GM21515 (cell line): Measurements from ENCODE around the gene SCN2B.

Source experiments
- ATAC-seq: cut with Tn5 transposase; IDR thresholded peaks from one replicate; pipeline ENCODE4 v1.9.1; 2021; ENCODE audit not compliant: unreplicated experiment

Gene SCN2B

GRCh38 chr11:118175031-118175992 is 1.1 kb downstream of the SCN2B start:
- ATAC-seq = no peak

DNA sequence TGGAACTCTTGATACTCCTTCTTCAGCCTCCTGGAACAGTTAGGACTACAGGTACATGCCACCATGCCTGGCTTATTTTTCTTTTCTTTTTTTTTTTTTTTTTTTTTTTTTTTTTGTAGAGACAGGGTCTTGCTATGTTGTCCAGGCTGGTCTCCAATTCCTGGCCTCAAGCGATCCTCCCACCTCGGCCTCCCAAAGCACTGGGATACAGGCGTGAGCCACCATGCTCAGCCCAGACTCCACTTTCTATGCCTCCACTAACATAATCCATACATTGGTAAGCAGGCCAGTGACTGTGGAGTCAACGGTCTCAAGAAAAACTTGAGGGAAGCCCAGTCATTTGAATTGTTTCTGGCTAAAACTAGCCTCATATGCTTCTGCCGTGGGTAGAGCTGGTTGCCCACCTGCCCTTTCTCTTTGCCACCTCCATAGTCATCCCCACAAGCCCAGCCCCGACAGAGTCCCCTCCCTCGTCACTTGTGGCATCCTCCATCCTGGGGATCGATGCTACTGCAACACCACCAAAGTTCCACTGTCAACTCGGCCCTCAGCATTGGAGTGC is 2.4 kb downstream of the SCN2B start:
- no peak for ATAC-seq

GRCh38 chr11:118172356-118172755 is 4.1 kb downstream of the SCN2B start:
- ATAC-seq = no peak

GRCh38 chr11:118171269-118172062 is 5.0 kb downstream of the SCN2B start:
- no peak for ATAC-seq

DNA sequence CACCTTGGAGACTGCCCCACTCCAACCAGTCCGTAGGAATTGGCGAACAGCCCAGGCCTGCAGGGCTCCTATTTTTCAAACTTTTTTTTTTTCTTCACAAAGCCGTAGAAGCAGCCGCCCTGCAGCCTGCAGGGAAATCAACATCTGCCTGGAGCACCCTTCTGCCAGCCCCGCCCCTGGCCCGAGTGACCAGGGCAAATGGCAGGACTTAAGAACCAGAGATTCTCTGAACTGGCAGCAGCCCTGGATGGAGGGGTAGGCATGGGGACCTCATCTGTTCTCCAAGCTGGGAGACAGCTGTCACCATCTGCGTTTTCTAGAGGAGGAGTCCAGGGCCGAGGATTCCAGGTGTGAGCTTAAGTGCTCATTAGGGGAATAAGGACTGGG is 5.6 kb downstream of the SCN2B start:
- no peak for ATAC-seq

DNA sequence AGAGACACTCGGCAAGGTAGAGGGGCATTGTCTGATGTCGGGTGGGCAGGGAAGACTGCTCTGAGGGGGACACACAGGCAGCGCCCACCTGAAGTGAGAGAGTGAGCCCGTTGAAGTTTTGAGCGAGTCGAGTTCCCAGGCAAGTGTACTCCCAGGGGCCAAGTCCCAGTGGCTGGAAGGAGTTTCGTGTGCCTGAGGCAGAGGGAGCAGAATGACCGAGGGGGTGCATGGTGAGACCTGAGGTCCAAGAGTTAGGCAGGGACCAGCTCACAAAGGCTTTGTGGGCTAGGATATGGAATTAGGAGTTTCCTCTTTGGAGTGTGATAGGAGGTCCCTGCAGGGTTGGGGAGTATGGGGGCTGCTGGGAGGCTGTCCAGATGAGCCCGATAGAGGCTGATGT is 6.2 kb downstream of the SCN2B start:
- no peak for ATAC-seq

GRCh38 chr11:118169300-118170140 is 6.9 kb downstream of the SCN2B start:
- no peak for ATAC-seq

DNA sequence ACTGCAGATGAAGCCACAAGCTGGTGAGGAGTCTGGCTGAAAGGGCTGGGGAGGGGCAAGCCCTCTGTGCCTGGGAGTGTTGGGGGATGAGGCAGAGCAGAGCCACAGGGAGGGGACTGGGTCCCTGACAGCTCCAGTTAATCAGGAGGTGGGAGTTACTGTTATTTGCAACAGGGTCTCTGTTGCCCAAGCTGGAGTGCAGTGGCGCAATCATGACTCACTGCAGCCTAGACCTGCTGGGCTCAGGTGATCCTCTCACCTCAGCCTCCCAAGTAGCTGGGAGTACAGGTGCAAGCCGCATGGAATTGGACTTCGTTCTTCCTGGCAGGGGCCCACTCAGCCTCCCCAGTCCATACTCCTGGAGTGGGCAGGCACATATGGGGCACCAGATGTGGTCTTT is 7.7 kb downstream of the SCN2B start:
- no peak for ATAC-seq

- ATAC-seq = no peak
Observed at GRCh38 chr11:118168316-118168715, 8.1 kb downstream of the SCN2B start.

DNA sequence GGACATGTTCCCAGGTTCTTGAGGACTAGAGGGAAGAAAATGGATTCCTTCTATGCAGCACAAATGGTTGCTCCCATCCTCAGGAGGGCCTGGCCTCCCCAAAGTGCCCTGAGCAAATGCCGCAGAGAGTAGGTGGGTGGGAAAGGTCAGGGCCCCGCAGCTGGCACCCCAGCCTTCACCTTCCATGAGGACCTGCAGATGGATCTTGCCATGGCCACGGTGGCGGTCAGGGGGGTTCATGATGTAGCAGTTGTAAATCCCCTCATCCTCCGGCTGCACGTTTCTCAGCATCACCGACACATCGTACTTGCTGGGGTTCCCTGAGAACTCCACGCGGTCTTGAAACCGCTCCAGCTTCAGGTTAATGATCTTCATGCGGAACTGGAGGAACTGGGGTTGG is 8.5 kb downstream of the SCN2B start:
- no peak for ATAC-seq

DNA sequence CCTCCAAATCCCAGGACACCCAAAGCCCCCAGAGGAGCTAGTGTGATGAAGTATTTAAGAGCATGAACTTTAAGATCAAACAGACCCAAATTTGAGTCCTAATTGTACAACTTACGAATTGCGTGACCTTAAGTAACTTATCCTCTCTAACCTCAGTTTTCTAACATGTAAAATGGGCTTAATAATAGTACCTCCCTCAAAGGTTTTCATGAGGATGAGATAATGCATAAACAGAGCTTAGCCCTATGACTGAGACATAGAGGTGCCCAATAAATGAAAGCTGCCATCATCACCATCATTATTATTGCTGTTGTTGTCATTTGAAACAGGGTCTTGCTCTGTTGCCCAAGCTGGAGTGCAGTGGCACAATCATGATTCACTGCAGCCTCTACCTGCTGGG is 9.2 kb downstream of the SCN2B start:
- no peak for ATAC-seq

- no peak for ATAC-seq
Observed at GRCh38 chr11:118166641-118167040, 9.8 kb downstream of the SCN2B start.

DNA sequence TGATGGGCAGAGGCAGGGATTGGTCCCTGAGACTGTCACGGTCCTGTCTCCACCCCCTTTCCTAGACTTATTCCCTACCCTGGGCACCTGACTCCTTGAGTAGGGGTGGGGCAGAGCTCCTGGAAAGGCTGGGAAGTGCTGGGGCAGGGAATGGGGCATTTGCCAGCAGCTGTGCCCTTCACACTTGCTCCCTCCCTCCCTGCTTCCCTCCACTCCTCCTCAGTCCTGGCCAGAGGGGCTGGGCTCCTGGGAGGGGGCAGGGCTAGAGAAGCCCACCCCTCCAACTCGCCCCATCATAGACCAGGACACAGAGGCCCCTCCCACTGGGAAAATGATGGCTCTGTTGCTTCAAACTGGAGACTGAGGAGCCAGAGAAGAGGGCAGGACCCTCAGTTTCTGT is 11.6 kb downstream of the SCN2B start:
- ATAC-seq = no peak

- ATAC-seq = no peak
Observed at GRCh38 chr11:118163494-118163893, 12.9 kb downstream of the SCN2B start.

DNA sequence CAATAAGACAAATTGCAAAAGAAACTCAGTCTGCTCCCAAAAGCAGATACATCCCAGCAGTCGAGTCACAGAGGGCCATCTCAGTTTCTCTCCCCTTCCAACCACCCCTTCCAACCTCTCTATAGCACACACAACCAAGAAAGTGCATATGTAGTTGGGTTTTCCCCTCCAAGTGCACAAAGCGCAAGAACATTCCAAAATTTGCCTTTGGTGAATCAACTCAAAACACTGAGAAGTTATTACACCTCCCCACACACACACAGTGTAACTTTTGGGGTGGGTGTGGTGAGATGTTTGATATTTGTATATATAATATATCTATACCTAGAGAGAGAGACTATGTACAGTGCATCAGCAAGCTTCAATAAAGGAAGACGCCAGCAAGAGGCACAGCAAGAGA is 13.6 kb downstream of the SCN2B start:
- no peak for ATAC-seq

GRCh38 chr11:118161786-118162185 is 14.7 kb downstream of the SCN2B start:
- ATAC-seq = no peak

GRCh38 chr11:118157186-118157895 is 19.1 kb downstream of the SCN2B start:
- ATAC-seq = no peak

DNA sequence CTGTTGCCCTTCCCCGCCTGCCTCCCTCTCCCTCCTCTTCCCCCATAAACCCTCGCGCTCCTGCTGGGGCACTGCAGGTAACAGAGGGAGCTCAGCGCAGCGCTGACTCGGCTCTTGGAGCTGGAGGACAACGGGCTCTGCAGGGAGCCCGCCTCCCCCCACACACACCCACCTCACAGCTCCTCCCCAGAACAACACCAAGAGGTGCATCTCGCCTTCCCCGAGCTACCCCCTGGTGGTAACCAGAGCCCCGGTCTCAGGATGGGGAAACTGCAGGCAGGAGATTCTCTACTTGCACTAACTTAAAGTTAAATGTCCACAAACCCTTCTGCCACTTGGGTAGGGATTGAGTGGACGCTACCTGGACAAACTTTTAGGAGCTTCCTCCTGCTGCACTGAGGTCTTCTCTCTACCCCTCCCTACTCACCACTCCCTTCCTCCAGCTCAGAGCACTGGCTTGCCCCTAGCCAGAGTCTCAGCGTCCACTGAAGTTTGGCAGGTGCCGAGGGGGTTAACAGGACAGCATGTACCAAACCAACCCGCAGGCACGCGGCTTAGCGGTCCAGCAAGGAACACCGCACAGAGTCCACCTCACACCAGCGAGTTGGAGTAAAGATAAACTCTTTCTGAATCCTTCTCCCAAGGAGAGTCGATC is 19.8 kb downstream of the SCN2B start:
- no peak for ATAC-seq

DNA sequence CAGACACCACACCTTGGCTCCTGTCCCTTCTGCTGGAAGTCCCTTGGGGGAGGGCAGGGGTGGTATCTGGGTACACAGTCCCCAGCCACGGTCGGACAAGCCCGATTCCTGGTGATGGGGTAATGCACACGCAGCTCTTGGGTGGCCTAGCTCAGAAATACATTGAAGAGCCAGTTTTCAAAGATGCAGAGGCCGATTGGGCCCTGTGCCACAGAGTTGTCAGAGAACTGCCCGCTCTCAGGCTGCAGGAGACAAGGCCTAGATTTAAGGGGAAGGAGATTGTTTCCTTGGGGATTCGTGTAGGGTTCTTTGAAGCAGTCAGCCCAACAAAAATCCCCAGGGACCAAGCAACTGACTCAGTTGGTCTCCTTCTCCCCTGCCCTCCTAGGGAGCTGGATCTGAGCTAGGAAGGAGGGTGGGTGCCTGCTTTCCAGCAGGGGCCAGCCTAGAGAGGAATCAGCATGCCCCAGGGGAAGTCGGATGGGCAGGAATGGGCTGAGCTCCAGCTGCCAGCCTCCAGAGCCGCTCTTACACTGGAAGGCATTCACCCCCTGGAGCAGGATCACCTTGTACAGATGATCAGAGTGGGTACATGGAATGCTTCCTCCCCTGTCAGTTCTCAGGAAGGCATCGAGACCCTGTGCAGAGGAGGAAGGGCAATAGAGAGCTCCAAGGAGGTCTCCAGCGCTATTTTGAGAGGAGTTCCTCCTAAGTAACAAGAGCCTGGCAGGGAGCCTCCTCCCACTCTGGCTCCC is 20.5 kb downstream of the SCN2B start:
- no peak for ATAC-seq
